HEK293 (cell line): ENCODE measurements around the gene TNNT3.

Experiments
- ZFP3 ChIP-seq: fragments of 450-650 bp; formaldehyde crosslinking; IDR thresholded peaks from 2 replicates; pipeline ENCODE4 v1.5.1; 2016; ENCODE audit warnings: low read depth, missing biosample characterization, missing genetic modification characterization
- ZNF121 ChIP-seq: fragments of 450-650 bp; formaldehyde crosslinking; IDR thresholded peaks from 2 replicates; pipeline ENCODE4 v1.5.1; 2016; ENCODE audit warnings: missing biosample characterization, missing genetic modification characterization
- ZNF629 ChIP-seq: fragments of 450-650 bp; formaldehyde crosslinking; IDR thresholded peaks from 2 replicates; pipeline ENCODE4 v1.5.1; 2017; ENCODE audit warnings: missing biosample characterization, missing genetic modification characterization
- TF ChIP-seq, protein P1 (sequence below): fragments of 450-650 bp; formaldehyde crosslinking; IDR thresholded peaks from 2 replicates; pipeline ENCODE4 v1.5.1; 2016; ENCODE audit warnings: missing biosample characterization, missing genetic modification characterization

DNA sequence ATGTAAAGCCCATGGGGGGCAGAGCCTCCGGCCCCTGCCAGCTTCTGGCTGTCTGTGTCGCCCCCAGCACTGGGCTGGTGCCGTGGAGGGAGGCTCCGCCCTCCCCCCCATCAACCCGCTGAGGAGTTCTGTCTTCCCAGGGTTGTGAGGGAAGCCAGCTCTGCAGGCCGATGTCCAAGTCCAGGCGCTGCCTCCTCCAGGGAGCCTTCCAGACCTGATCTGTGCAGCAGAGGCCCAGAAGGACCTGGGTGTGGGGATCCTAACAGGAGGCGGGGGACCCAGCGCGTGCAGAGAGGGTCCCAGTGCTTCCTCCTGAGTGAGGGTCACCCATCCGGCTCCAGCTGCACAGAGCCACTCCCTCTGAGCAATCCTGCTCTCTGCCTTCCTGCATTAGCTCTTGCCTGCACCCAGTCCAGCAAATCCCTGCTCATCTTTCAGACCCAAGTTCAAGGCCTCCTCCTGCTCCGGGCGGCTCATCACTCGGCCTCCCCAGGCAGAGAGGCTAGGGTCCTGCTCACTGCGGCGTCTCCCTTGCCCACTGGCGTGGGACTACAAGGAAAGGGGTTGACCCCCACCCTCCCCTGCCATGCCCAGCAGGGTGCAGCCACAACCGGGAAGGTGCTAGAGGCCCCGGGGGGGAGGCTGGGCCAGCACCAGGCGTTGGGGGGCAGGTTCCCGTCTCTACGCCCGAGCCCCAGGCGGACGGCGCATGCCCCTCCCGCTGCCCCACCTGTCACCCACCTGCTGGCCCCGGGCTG, 44.2 kb upstream of the TNNT3 start:
- TF ChIP-seq ZNF121: no peak
- no peak for TF ChIP-seq ZNF629 (tag by site-specific recombination)
- TF ChIP-seq, protein P1, sequence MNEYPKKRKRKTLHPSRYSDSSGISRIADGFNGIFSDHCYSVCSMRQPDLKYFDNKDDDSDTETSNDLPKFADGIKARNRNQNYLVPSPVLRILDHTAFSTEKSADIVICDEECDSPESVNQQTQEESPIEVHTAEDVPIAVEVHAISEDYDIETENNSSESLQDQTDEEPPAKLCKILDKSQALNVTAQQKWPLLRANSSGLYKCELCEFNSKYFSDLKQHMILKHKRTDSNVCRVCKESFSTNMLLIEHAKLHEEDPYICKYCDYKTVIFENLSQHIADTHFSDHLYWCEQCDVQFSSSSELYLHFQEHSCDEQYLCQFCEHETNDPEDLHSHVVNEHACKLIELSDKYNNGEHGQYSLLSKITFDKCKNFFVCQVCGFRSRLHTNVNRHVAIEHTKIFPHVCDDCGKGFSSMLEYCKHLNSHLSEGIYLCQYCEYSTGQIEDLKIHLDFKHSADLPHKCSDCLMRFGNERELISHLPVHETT (tag by site-specific recombination): no peak
- no peak for TF ChIP-seq ZFP3 (tag by site-specific recombination)
